PC-3 (cell line): ENCODE measurements around the gene CCL17.
"Not testable (repeated sequence)": the region's sequence is repeated elsewhere in the genome, so short reads cannot be mapped to it uniquely, and the experiment has no call there.

ENCODE experiments used
- EZH2 ChIP-seq: fragments of 300-600 bp; sonication (generic); IDR thresholded peaks from one replicate; pipeline ENCODE4 v1.6.1; 2017; ENCODE audit warnings: antibody characterized with exemption, mild to moderate bottlenecking, low read length; ENCODE audit not compliant: unreplicated experiment
- EZH2phosphoT487 ChIP-seq: fragments of 300-600 bp; sonication (generic); IDR thresholded peaks from 2 replicates; pipeline ENCODE4 v1.6.1; 2018; ENCODE audit warnings: mild to moderate bottlenecking, antibody characterized with exemption, low read length, borderline replicate concordance
- TF ChIP-seq, protein P1 (sequence below): fragments of 300-600 bp; sonication (generic); conservative IDR thresholded peaks from 2 replicates; pipeline ENCODE4 v1.5.1; 2017; ENCODE audit warnings: antibody characterized with exemption, low read depth, mild to moderate bottlenecking, low read length

DNA sequence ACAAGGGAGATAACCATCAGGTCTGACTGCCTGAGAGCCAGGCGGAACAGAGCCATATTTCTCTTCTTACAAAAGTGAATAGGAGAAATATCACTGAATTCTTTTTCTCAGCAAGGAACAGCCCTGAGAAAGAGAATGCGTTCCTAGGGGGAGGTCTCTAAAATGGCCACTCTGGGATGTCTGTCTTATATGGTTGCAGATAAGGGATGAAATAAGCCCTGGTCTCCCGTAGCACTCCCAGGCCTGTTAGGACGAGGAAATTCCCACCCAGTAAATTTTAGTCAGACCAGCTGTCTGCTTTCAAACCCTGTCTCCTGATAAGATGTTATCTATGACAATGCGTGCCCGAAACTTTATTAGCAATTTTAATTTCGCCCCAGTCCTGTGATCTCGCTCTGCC lies 35.4 kb downstream of the CCL17 start:
- TF ChIP-seq, protein P1, sequence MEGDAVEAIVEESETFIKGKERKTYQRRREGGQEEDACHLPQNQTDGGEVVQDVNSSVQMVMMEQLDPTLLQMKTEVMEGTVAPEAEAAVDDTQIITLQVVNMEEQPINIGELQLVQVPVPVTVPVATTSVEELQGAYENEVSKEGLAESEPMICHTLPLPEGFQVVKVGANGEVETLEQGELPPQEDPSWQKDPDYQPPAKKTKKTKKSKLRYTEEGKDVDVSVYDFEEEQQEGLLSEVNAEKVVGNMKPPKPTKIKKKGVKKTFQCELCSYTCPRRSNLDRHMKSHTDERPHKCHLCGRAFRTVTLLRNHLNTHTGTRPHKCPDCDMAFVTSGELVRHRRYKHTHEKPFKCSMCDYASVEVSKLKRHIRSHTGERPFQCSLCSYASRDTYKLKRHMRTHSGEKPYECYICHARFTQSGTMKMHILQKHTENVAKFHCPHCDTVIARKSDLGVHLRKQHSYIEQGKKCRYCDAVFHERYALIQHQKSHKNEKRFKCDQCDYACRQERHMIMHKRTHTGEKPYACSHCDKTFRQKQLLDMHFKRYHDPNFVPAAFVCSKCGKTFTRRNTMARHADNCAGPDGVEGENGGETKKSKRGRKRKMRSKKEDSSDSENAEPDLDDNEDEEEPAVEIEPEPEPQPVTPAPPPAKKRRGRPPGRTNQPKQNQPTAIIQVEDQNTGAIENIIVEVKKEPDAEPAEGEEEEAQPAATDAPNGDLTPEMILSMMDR, result not testable (repeated sequence)
- TF ChIP-seq EZH2, EZH2phosphoT487: not testable (repeated sequence)
